GM21360 (cell line): Measurements from ENCODE around the gene DGKH.

Experiments
- ATAC-seq: cut with Tn5 transposase; IDR thresholded peaks from one replicate; pipeline ENCODE4 v1.9.1; 2021; ENCODE audit warnings: mild to moderate bottlenecking, moderate library complexity; ENCODE audit not compliant: unreplicated experiment

DGKH gene

DNA sequence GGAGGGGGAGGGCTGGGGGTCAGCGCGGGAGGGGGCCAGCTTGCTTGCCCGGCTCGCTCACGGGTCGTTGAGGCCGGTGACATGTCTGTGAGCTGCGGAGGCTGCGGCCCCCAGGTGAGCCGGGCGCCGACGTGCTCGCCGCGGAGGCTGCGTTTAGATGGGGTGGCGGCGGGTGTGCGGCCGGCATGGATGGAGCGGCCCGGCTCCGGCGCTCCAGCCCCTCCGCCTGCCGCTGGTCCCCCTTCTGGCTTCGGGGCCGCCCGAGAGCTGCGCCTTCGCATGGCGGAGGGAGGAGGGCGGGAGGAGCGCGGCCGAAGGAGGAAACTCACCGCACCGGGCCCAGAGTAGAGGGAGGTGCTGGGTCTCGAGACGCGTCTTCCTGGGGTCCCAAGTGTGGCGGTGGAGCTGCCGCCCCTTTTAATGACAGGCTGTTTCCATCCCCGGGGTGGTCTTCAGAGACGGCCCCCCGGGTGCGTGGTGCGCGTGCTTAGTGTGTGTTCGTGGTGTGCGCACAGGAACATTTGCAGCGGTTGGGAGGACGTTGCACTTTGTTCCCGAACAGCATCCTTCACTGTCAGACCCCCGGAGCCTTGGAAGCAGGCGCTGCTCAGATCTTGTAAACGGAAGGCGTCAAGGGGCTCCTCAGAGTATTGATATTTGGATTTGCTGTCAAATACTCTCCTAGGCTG lies 223.8 kb downstream of the DGKH start, which contains the start of gene AKAP11:
Gene AKAP11, plus strand, starts transcription at position 38 of the 689 bp plus-strand sequence. CDS start 14,197 bp downstream, outside the sequence.
- peak; percentile 23 for ATAC-seq

DNA sequence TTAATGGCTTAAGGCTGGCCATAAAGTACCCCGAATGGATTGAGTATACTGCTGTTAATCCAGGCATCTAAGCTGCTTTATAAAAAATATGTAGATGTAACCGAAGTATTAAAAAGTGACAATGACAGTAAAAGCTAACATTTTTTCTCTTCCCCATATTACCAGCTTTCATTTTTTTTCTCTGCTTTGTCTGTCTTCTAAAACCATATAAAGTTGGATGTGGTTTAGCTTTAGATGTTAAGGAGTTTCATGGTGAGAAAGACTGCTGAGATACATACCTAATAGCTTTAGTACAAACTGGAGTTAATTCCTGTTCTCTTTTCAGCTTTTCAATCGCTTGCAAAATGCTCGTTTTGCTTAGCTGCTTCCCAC lies 224.3 kb downstream of the DGKH start:
- ATAC-seq: no peak

DNA sequence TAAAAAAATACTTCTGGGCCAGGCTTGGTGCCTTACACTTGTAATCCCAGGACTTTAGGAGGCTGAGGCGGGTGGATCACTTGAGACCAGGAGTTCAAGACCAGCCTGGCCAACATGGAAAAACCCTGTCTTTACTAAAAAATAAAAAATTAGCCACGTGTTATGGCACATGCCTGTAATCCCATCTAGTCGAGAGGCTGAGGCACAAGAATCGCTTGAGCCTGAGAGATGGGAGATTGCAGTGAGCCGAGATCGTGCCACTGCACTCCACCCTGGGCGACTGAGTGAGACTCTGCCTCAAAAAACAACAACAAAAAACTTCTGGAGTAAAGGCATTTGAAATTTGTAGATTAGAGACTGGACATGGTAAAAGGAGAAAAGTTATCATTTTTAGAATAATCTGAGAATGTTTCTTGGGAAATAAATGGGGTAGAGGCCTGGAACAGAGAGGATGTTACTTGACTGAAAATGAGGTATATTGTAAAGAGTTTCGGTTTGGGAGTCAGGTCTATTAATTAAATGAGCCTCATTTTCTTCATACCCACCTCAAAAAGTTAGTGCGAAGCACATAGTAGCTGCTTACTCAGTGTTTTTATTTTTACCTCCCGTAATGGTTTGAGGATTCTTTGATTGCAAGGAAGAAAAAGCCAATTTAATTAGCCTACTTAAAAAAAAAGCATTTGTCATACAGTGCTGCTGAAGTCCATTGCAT lies 226.1 kb downstream of the DGKH start:
- ATAC-seq: no peak

DNA sequence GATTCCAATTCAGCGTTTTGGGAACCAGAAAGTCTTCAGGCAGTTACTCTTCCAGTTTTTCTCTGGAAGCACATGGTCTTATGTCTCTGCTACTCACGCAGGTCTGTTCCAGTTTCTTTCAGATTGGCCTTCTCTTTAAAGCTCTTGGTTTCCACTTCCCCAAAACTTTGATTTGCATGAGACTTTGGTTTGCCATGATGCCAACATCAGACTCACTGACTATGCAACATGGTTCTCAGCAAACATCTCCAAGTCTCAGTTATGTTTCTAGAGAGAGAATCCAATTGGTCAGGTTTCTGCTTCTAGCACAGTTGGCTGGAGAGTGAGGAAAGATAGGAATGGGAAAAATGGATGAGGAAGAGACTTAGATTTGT lies 226.6 kb downstream of the DGKH start:
- no peak for ATAC-seq

DNA sequence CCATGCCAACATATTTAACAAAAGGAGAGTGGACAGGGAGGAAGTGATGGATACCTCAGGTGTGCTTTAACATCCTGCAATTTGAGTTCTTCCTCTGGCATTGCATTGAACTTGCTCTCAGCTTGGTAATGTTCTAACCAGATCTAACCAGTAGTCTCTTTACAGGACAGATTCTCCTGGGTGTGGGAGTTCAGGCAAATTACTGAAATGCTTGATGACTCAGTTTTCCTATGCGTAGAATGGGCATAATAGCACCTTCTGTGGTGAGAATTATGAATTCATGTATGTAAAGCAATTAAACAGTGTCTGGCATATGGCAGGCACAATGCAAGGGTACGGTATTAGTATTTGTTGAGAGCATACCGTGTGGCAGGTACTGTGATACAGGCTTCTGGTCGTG lies 227.1 kb downstream of the DGKH start:
- no peak for ATAC-seq

DNA sequence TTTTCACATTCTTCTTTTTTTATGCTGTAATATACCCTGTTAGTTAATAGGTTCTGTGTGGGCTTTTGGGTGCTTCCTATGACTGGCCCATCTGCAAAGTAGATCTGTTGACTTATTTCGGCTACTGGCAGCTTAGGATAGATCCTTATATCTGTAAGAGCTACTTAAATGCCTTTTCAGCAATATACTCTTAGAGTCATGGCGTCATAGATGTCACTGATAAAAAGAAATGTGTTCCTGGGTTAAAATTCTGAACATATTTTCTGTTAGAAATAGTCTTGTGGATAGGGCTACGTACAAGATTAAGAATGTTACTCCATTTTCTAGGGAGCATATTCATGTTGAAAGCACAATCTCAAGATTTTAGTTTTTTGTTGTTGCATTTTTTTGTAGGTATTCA lies 228.2 kb downstream of the DGKH start:
- ATAC-seq: no peak

DNA sequence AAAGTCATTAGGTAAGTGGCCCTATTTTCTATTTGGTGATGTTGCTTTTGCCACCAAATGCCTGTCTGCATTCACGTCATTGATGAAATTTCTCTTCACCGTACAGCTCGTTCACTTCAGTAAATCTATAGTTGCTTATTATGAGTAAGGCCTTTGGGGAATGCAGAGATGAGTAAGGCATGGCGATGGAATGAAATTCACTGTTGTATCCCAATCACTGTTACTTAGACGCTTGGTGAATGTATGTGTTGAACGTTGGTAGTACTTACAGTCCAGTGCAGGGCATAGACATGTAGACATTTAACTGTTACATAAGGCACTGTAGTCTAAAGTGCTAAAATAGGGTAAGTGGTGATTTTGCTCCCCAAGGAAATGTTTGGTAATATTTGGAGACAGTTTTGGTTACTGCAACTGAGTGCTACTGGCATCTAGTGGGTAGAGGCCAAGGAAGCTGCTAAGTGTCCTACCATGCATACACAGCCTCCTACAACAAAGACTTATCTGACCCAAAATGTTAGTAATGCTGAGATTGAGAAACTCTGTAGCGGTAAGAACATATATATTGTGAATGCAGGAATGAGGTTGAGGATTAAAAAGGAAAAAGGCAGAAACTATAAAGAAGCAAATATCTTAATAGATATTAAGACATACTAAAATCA lies 229.3 kb downstream of the DGKH start:
- ATAC-seq: no peak

DNA sequence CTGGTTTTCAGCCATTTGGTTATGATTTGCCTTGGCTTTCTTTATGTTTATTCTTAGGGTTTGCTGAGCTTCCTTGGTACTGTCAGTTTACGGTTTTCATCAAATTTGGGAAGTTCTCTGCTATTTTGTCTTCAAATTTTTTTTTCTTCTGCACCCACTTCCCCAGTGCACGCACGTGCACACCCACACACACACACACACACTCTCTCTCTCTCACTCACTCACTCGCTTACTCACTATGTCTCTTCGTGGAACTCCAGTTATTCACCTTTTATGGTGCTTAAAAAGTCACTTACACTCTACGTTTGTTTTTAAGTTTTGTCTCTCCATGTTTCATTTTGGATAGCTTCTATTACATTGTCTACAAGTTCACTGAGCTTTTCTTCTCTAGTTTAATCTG lies 230.6 kb downstream of the DGKH start:
- no peak for ATAC-seq

DNA sequence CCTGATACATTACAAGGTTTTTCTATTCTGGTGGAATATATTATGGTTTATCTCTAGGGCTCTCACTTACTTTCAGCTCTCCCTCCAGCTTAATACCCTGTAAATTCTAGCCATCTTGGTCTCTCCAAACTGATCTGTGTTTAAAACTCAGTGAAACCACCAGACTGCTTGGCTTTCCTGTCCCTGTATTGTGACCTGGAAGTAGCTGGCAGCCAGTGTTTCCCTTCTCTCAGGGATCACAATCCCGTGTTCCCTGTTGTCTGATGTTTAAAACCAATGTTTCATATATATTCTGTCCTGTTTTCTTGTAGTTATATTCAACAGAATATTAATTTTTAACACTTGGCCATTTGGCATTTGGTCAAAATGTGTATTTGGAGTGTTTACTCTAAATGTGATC lies 231.5 kb downstream of the DGKH start:
- no peak for ATAC-seq

DNA sequence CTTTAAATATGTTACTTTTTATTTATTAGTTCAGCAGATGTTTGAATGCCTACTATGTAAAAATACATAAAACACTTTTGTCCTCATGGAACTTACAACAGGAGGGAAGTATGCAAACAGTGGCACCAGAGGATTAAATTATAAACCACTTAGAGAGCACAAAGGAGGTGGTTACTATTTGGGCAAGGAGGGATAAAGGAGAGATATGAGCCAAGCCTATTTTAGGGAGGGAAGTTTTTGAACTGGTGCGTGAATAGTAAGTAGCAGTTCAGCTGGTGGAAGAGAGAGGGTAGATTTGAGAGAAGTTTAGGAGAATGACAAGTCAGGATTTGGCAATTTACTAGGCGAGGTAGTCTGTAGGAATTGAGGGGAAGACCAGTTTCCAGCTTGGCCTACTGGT lies 232.1 kb downstream of the DGKH start:
- no peak for ATAC-seq

DNA sequence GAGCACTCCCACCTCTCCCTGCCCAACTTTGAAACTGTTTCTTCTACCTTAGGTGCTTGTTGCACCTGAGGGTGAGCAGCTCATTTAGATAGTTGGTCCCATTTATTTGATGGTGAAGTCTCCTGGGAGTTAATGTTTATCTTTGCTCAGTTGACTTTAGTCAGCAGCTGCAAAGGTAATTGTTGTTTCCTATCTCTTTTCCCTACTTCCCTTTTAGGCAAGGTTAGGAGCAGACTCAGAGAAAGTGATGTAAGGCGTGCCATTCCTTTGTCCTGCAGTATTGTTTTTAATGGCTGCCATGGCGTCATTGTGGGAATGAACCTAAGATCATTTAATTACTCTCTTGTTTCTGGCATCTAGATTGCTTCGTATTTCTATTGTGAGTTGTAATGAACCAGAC lies 235.1 kb downstream of the DGKH start:
- ATAC-seq: no peak

DNA sequence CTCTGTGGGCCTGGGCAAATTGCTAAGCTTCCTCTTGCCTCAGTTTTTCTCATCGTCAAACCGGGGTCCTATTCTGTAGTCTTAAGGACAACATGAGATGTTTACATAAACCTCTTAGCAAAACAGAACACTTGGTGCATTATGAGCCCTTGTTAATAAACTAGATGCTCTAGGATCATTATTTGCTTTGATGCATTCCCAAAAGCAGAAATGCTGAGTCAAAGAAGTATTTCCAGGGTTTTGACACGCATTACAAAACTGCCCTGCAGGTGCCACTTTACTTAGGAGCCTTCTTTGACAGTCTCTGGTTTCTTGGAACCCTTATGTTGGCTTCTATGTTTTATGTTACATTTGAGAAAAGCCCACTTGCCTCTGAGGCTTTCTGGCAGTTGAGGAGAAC lies 235.6 kb downstream of the DGKH start:
- ATAC-seq: no peak
